HG03045 (cell line): ENCODE results near the gene ABI3.
A peak's percentile ranks its signal among the peaks of the same experiment; 100 is the strongest.
"Not testable (repeated sequence)": the region's sequence is repeated elsewhere in the genome, so short reads cannot be mapped to it uniquely, and the experiment has no call there.

ENCODE experiments used
- ATAC-seq: cut with Tn5 transposase; IDR thresholded peaks from one replicate; pipeline ENCODE4 v1.9.1; 2021; ENCODE audit warnings: mild to moderate bottlenecking, moderate library complexity; ENCODE audit not compliant: unreplicated experiment

ABI3 gene

GRCh38 chr17:49249292-49249794 is 38.8 kb downstream of the ABI3 start:
- ATAC-seq = no peak

GRCh38 chr17:49249890-49250522 is 39.5 kb downstream of the ABI3 start:
- no peak for ATAC-seq

DNA sequence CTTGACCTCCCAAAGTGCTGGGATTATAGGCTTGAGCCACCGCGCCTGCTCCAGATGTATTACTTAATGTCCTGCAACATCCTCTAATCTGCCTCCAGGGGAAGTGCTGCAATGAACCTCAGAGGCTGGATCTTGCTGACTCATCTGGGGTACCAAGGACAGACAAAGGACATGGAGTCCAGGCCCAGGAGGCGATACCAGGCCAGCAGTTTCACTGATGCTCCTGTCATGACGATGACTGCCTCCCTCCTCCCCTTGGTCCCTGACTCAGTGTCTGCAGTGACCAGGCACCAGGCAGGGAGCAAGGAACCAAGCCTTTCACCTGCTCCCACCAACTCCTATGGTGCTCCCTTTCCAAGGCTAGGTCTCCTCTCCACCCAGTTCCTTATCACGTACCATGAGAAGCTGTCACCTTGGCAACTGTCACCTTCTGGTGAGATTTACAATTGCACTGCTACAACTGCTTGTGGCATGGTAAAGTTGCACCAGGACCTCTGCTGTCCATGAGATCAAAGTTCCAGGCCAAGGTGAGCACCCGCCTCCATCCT is 41.7 kb downstream of the ABI3 start:
- ATAC-seq = no peak

DNA sequence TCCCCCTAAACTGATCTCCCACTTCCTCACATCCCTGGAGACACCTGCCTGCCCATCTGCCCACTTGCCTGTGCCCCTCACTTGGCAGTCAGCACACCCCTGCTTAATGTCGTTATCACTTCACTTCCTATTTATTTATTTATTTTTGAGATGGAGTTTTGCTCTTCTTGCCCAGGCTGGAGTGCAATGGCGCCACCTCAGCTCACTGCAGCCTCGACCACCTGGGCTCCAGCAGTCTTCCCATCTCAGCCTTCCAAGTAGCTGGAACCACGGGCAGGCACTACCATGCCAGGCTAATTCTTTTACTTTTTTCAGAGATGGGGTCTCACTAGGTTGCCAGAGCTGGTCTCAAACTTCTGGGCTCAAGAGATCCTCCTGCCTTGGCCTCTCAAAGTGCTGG is 43.6 kb downstream of the ABI3 start:
- no peak for ATAC-seq

- no peak for ATAC-seq
These were observed 44.6 kb downstream of the ABI3 start for GRCh38 chr17:49255125-49255524.

GRCh38 chr17:49258394-49258793 is 47.9 kb downstream of the ABI3 start:
- no peak for ATAC-seq

DNA sequence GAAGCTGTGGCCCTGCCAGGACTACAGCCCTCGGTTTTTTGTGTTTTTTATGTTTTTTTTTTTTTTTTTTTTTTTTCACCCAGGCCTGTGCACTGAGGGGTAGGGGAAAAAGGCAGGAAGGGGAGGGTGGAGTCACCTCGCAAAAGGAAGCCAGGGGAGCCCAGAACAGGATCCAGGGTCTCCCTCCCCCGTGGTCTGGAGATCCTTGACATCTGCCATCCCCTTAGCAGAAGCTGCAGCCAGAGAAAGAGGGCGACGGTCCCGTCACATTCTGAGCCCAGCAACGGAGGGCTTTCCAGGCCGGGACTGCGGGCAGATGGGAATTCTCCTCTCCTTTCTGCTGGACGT is 49.1 kb downstream of the ABI3 start:
- no peak for ATAC-seq

DNA sequence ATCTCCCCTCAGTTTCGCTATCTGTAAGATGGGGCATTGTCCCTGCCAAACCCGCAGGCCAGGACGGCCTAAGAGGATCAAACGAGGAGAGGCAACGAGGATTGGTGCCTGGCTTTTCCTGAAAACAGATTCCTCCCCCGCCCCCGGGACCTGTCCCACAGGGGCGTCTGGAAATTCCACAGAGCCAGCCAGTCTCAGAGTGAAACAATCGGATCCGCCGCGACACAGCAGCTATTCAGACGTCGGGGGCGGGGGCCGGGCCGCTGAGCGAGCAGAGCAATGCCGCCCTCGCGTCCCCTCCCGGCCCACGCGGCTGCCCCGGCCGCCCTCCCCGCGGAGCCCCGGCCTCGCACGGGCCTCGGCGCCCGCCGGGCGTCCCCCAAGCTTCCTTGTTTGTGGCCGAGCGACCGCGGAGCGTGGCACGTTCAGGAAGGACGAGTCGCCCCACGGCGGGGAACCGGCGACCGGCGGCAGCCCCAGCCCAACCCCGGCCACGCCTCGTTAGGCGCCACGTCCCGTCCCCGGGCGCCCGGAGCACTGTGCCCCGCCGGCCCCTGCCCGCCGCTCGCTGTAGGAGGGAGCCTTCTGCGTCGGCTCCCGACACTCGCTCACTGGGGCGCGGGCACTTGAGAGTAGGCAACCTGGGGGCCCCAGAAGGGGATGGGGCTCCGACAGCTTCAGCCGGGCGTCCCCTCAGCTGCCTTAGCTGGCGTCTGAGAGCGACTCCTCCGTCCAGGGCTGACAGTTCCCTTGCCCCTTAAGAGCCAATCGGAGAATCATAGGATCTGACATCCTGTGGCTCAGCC is 49.7 kb downstream of the ABI3 start:
- ATAC-seq = peak; percentile 57

- no peak for ATAC-seq
These were observed 50.3 kb downstream of the ABI3 start for GRCh38 chr17:49260817-49261291.

DNA sequence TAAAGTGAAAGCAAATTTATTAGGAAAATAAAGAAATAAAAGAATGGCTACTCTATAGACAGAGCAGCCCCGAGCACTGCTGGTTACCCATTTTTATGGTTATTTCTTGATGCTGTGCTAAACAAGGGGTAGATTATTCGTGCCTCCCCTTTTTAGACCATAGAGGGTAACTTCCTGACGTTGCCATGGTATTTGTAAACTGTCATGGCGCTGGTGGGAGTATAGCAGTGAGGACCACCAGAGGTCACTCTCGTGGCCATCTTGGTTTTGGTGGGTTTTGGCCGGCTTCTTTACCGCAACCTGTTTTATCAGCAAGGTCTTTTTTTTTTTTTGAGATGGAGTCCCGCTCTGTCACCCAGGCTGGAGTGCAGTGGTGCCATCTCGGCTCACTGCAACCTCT is 51.0 kb downstream of the ABI3 start:
- not testable (repeated sequence) for ATAC-seq

DNA sequence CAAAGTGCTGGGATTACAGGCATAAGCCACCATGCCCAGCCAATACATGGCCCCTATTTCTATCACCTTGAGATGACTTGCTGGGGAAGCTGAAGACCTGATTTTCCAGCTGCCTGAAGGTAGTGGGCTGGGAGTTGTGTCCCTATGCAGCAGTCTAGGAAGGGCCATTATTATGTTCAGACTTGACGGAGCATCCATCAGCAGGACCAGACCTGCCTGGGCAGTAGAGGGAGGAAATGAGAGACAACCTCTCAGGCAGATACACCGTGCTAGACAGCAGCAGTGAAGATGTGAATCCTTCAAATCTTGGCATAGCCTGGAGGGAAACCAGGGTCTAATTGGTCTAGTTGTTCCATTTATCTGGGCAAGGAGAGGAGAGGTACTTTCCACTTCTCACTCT is 55.7 kb downstream of the ABI3 start:
- ATAC-seq = no peak

- ATAC-seq = no peak
These were observed 57.4 kb downstream of the ABI3 start for GRCh38 chr17:49267912-49268311.

- ATAC-seq = no peak
These were observed 58.8 kb downstream of the ABI3 start for GRCh38 chr17:49269356-49269755.
